Endothelial cell of umbilical vein (primary cell): ENCODE results near the gene JMJD7. TPM values are rescaled to one million over a fixed set of nuclear protein-coding genes. Genes with fewer than 3 reads are reported as not detected.

Source experiments
- BruUV-seq: library from RNA; stranded (reverse); fragments of 400-500 nt; replicated peaks from 2 replicates; lab custom pipeline; 2021; lab: Mats Ljungman, UMichigan
- CTCF ChIA-PET: fragments of 300-600, 350-600 bp; sonication (Branson Sonifier 250); formaldehyde crosslinking; loops from one replicate; lab custom pipeline; 2021; ENCODE audit warnings: antibody characterized with exemption, inconsistent platforms; lab: Charles Lee
- POLR2A ChIA-PET: fragments of 300-600, 350-600 bp; sonication (Branson Sonifier 250); formaldehyde crosslinking; loops from one replicate; lab custom pipeline; 2021; ENCODE audit warnings: antibody characterized with exemption, inconsistent platforms; lab: Charles Lee
- DNase-seq: peaks from one replicate; pipeline ENCODE4 v3.0.0-alpha.2; 2011; ENCODE audit warnings: low read depth, low spot score
- FAIRE-seq: peaks from 2 replicates; lab custom pipeline; 2011; peaks lifted over from hg19 to GRCh38; lab: Jason Lieb, UNC
- H2AFZ ChIP-seq: 2 replicates; pipeline ENCODE4 v1.6.0; 2012; ENCODE audit warnings: low read depth, low read length, control low read depth, inconsistent platforms
- H3K27ac ChIP-seq: 2 replicates; pipeline ENCODE4 v1.5.1; 2011; ENCODE audit warnings: low read depth, mild to moderate bottlenecking, control low read depth, low read length, moderate library complexity; ENCODE audit not compliant: insufficient read depth
- H3K27me3 ChIP-seq, 2 experiments: 2 replicates each; pipeline versions ENCODE4 v1.6.0 to v1.6.1; 2011; ENCODE audit warnings: low read length in 2 of 2, mixed read lengths in 1 of 2; ENCODE audit not compliant: control insufficient read depth in 2 of 2, insufficient read depth in 2 of 2
- H3K36me3 ChIP-seq, 2 experiments: 2 replicates in 1 of 2; 3 replicates in 1 of 2; pipeline ENCODE4 v1.5.1; 2011; ENCODE audit warnings: low read length in 2 of 2, mild to moderate bottlenecking in 1 of 2, moderate library complexity in 1 of 2; ENCODE audit not compliant: control insufficient read depth in 2 of 2, insufficient read depth in 2 of 2; ENCODE audit errors: extremely low read depth in 1 of 2
- H3K4me1 ChIP-seq: 3 replicates; pipeline ENCODE4 v1.5.1; 2011; ENCODE audit warnings: mild to moderate bottlenecking, low read length; ENCODE audit not compliant: control insufficient read depth, insufficient read depth; ENCODE audit errors: extremely low read depth
- H3K4me2 ChIP-seq: 2 replicates; pipeline ENCODE4 v1.6.1; 2011; ENCODE audit warnings: low read length, control low read depth, mixed read lengths; ENCODE audit not compliant: insufficient read depth
- H3K4me3 ChIP-seq, 3 experiments: fragments of 200-600 bp in 1 of 3; sonication (generic), shearing (Covaris generic) in 1 of 3; replicated peaks in 1 of 3; 2 replicates each; pipeline ENCODE4 v1.5.1; 2011 to 2016; ENCODE audit warnings: control low read depth in 3 of 3, low read length in 3 of 3, mild to moderate bottlenecking in 2 of 3, inconsistent platforms in 1 of 3, low read depth in 1 of 3, moderate library complexity in 1 of 3; ENCODE audit not compliant: insufficient read depth in 1 of 3
- H3K79me2 ChIP-seq: 2 replicates; pipeline ENCODE4 v1.6.0; 2012; ENCODE audit warnings: low read length, inconsistent platforms; ENCODE audit not compliant: control insufficient read depth, insufficient read depth
- H3K9ac ChIP-seq: replicated peaks from 2 replicates; pipeline ENCODE3; 2011; ENCODE audit warnings: low read length, control low read depth; ENCODE audit not compliant: insufficient read depth; ENCODE audit errors: extremely low read depth
- H3K9me1 ChIP-seq: replicated peaks from 3 replicates; pipeline ENCODE4 v1.6.0; 2011; ENCODE audit warnings: mild to moderate bottlenecking, low read length; ENCODE audit not compliant: control insufficient read depth, insufficient read depth; ENCODE audit errors: extremely low read depth
- H3K9me3 ChIP-seq: replicated peaks from 2 replicates; pipeline ENCODE4 v1.5.1; 2012; ENCODE audit warnings: low read length, inconsistent platforms; ENCODE audit not compliant: control insufficient read depth, insufficient read depth
- H4K20me1 ChIP-seq: replicated peaks from 2 replicates; pipeline ENCODE3; 2011; ENCODE audit warnings: mild to moderate bottlenecking, low read length; ENCODE audit not compliant: control insufficient read depth, insufficient read depth; ENCODE audit errors: extremely low read depth
- EZH2 ChIP-seq: IDR thresholded peaks from 2 replicates; pipeline ENCODE4 v1.6.1; 2012; ENCODE audit warnings: borderline replicate concordance, low read depth, mild to moderate bottlenecking, moderate library complexity, low read length, inconsistent platforms; ENCODE audit not compliant: severe bottlenecking
- FOS ChIP-seq: IDR thresholded peaks from 2 replicates; pipeline ENCODE4 v1.6.1; 2011; ENCODE audit warnings: mild to moderate bottlenecking, low read length, moderate library complexity, borderline replicate concordance; ENCODE audit not compliant: insufficient read depth
- GATA2 ChIP-seq: IDR thresholded peaks from 2 replicates; pipeline ENCODE4 v1.7.0; 2011; ENCODE audit warnings: low read depth, mild to moderate bottlenecking, moderate library complexity, mixed read lengths, low read length; ENCODE audit not compliant: insufficient read length, insufficient read depth
- JUN ChIP-seq: IDR thresholded peaks from 2 replicates; pipeline ENCODE4 v1.6.1; 2011; ENCODE audit warnings: borderline replicate concordance, low read depth; ENCODE audit not compliant: insufficient read length, insufficient read depth
- MYC ChIP-seq: IDR thresholded peaks from one replicate; pipeline ENCODE4 v1.6.1; 2011; ENCODE audit warnings: mild to moderate bottlenecking, low read depth, low read length
- POLR2A ChIP-seq: IDR thresholded peaks from 2 replicates; pipeline ENCODE4 v1.6.1; 2012; ENCODE audit warnings: low read depth, mild to moderate bottlenecking, control low read depth, low read length
- POLR2AphosphoS5 ChIP-seq: IDR thresholded peaks from 2 replicates; pipeline ENCODE4 v1.6.1; 2012; ENCODE audit warnings: low read depth, mild to moderate bottlenecking, control low read depth, low read length, moderate library complexity; ENCODE audit not compliant: insufficient read depth
- dilution Hi-C: fragments of 300-500 bp; cut with MboI; formaldehyde crosslinking; loops from one replicate; pipeline ENCODE4 v1.15.0; 2019; ENCODE audit warnings: low sequenced_read_pairs; ENCODE audit not compliant: extremely low pct_ligation_motif_present
- intact Hi-C: fragments of 100-400 bp; cut with micrococcal nuclease; formaldehyde crosslinking; loops from one replicate; pipeline ENCODE4 v1.10.0; 2022
- polyA plus RNA-seq, 4 experiments: library from polyadenylated mRNA; depleted of rRNA in 3 of 4; stranded (reverse) in 3 of 4; unstranded in 1 of 4; fragments of >200 nt; gene quantifications; 2 replicates each; pipeline versions ENCODE4 v1.2.1 to v1.2.3, GENCODE V29; 2011 to 2012; ENCODE audit warnings: missing spikeins in 1 of 4
- total RNA-seq: library from RNA; stranded (reverse); gene quantifications from 2 replicates; pipeline ENCODE4 v1.2.3, GENCODE V29; 2021
- TF ChIP-seq, protein P1 (sequence below), 2 donors: IDR thresholded peaks; 1 replicate in 1 of 2; 2 replicates in 1 of 2; pipeline ENCODE4 v1.5.1; 2011; ENCODE audit warnings: low read length in 2 of 2, mild to moderate bottlenecking in 2 of 2, moderate library complexity in 2 of 2, control low read depth in 1 of 2, inconsistent platforms in 1 of 2, low read depth in 1 of 2; ENCODE audit not compliant: insufficient read depth in 1 of 2; ENCODE audit errors: extremely low read depth in 1 of 2
- TF ChIP-seq, protein P2 (sequence below): IDR thresholded peaks from 2 replicates; pipeline ENCODE4 v1.6.1; 2011; ENCODE audit not compliant: insufficient read depth, insufficient read length

Gene JMJD7
- total and polyA plus RNA-seq, 2 donors (not counting 3 experiments of a cell fraction or from before 2014, with no cell fraction given), result 7.3 to 11.4 TPM

DNA sequence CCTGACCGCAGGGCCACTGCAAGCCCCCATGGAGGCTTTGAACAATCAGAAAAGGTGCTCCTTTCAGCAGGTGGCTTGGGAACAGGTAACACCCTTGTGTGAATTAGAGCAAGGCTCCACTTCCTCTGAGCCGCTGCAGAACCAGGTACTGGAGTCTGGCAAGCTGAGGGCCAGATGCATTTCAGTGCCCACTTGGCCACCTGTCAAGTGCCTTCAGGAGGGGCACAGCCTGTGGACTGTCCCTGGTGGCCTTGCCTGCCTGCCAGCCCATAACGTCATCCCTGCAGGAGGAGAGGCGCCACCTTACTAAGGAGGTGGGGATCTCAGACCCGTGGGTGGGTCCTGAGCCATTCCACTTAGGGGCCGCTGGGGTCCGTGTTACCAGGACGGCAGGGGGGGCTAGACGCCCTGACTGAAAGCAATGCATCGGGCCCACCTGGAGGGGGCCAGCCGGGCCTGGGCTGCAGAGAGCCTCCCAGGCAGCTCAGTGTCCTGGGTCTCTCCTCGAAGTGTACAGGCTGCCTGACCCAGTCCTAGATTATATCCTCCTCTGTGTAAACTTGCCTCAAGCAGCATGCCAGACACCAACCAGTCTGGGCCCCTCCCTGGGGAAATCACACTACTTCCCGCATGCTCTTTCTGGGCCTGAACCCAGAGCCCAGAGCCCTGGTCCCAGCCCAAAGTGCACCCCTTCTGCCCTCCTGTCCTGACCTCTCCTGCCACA is 49.9 kb downstream of the JMJD7 start:
- Histone ChIP-seq H3K4me2 (no peak overlapping the region), H3K27ac (no peak overlapping the region), H3K4me3 (no peak overlapping the region), H3K27me3 (no peaks in the 10 kb centered on the region), H3K36me3 (peaks cover 0 to 41% of the 10 kb centered on the region in 2 experiments), H3K9ac (no peak overlapping the region), H4K20me1 (no peaks in the 10 kb centered on the region), H3K9me3 (no peaks in the 10 kb centered on the region), H3K79me2 (no peaks in the 10 kb centered on the region), H3K9me1 (no peaks in the 10 kb centered on the region), H3K4me1 (no peaks in the 10 kb centered on the region), H2AFZ (no peak overlapping the region)
- DNase-seq, result no peak
- ChIA-PET CTCF (interaction anchor here (0.8 kb wide), 1 partner anchor 27 kb away, joined by 6 read pairs; no protein-coding TSS in a partner anchor), POLR2A (no interaction called here)
- TF ChIP-seq POLR2AphosphoS5 (no peak), GATA2 (no peak), POLR2A (no peak), FOS (no peak), JUN (no peak), EZH2 (no peak), MYC (no peak)
- TF ChIP-seq, protein P1, sequence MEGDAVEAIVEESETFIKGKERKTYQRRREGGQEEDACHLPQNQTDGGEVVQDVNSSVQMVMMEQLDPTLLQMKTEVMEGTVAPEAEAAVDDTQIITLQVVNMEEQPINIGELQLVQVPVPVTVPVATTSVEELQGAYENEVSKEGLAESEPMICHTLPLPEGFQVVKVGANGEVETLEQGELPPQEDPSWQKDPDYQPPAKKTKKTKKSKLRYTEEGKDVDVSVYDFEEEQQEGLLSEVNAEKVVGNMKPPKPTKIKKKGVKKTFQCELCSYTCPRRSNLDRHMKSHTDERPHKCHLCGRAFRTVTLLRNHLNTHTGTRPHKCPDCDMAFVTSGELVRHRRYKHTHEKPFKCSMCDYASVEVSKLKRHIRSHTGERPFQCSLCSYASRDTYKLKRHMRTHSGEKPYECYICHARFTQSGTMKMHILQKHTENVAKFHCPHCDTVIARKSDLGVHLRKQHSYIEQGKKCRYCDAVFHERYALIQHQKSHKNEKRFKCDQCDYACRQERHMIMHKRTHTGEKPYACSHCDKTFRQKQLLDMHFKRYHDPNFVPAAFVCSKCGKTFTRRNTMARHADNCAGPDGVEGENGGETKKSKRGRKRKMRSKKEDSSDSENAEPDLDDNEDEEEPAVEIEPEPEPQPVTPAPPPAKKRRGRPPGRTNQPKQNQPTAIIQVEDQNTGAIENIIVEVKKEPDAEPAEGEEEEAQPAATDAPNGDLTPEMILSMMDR (IDR thresholded peaks at IDR 0.05; ENCODE audit: extremely low read depth in 1 of 2, insufficient read depth in 1 of 2, low read depth in 1 of 2, low read length in 2 of 2), result no peak
- TF ChIP-seq, protein P2, sequence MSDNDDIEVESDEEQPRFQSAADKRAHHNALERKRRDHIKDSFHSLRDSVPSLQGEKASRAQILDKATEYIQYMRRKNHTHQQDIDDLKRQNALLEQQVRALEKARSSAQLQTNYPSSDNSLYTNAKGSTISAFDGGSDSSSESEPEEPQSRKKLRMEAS, result no peak
- intact Hi-C loops, result no loop called here
- dilution Hi-C loops, result no loop called here
- BruUV-seq, result no TSS peak
- FAIRE-seq, result no peak
